NAMALWA (cell line): ENCODE measurements around the gene TNFSF9.
A peak's percentile ranks its signal among the peaks of the same experiment; 100 is the strongest.

Experiments
- DNase-seq: peaks from one replicate; pipeline ENCODE4 v3.0.0-alpha.2; 2015; ENCODE audit warnings: low spot score

Gene TNFSF9

GRCh38 chr19:6530386-6531162 is at the start of gene TNFSF9:
Gene TNFSF9, plus strand, starts transcription at chr19:6531026. Its CDS starts 11 bp downstream, at chr19:6531037.
- peak; percentile 91 for DNase-seq

GRCh38 chr19:6481541-6482342 is 49.1 kb upstream of the TNFSF9 start, which contains the start of gene DENND1C:
Gene DENND1C, minus strand, starts transcription at chr19:6481787. Its CDS starts 92 bp downstream, at chr19:6481695.
- peak; percentile 68 for DNase-seq

- no peak for DNase-seq
Measured at GRCh38 chr19:6482343-6482686, 48.5 kb upstream of the TNFSF9 start.

- DNase-seq: no peak
Measured at GRCh38 chr19:6483235-6483634, 47.6 kb upstream of the TNFSF9 start.

GRCh38 chr19:6484230-6484629 is 46.6 kb upstream of the TNFSF9 start:
- DNase-seq: no peak

GRCh38 chr19:6484831-6485230 is 46.0 kb upstream of the TNFSF9 start:
- DNase-seq: no peak

GRCh38 chr19:6489278-6490061 is 41.4 kb upstream of the TNFSF9 start:
- peak; percentile 38 for DNase-seq

- no peak for DNase-seq
Measured at GRCh38 chr19:6490134-6490533, 40.7 kb upstream of the TNFSF9 start.

- no peak for DNase-seq
Measured at GRCh38 chr19:6491802-6492592, 38.8 kb upstream of the TNFSF9 start.

- no peak for DNase-seq
Measured at GRCh38 chr19:6494438-6495036, 36.3 kb upstream of the TNFSF9 start.

- DNase-seq: no peak
Measured at GRCh38 chr19:6495947-6496346, 34.9 kb upstream of the TNFSF9 start.

GRCh38 chr19:6498294-6499036 is 32.4 kb upstream of the TNFSF9 start:
- DNase-seq: no peak

GRCh38 chr19:6499052-6499790 is 31.6 kb upstream of the TNFSF9 start:
- no peak for DNase-seq

- no peak for DNase-seq
Measured at GRCh38 chr19:6500837-6501739, 29.7 kb upstream of the TNFSF9 start.

GRCh38 chr19:6501740-6502648 is 28.8 kb upstream of the TNFSF9 start, which contains the start of gene TUBB4A:
Gene TUBB4A, minus strand, starts transcription at chr19:6502309. Its CDS starts 97 bp downstream, at chr19:6502212.
- DNase-seq: peak; percentile 50

GRCh38 chr19:6503407-6504201 is 27.2 kb upstream of the TNFSF9 start:
- no peak for DNase-seq
